ENCODE measurements around the gene LEMD3.

Gene LEMD3

GRCh38 chr12:65170209-65170881 lies 962 bp downstream of the LEMD3 start:
- DNase-seq = peak; percentile 65

- DNase-seq = no peak
These were observed 1.7 kb downstream of the LEMD3 start for GRCh38 chr12:65171073-65171472.

- DNase-seq = no peak
These were observed 2.5 kb downstream of the LEMD3 start for GRCh38 chr12:65171870-65172269.

- DNase-seq = no peak
These were observed 6.0 kb downstream of the LEMD3 start for GRCh38 chr12:65175385-65175784.

GRCh38 chr12:65182012-65182739 lies 12.8 kb downstream of the LEMD3 start:
- no peak for DNase-seq

- DNase-seq = no peak
These were observed 14.9 kb downstream of the LEMD3 start for GRCh38 chr12:65184176-65184857.

- no peak for DNase-seq
These were observed 15.5 kb downstream of the LEMD3 start for GRCh38 chr12:65184858-65185229.

GRCh38 chr12:65187665-65188064 lies 18.3 kb downstream of the LEMD3 start:
- no peak for DNase-seq

GRCh38 chr12:65188179-65188701 lies 18.9 kb downstream of the LEMD3 start:
- DNase-seq = no peak

GRCh38 chr12:65189028-65189718 lies 19.8 kb downstream of the LEMD3 start:
- no peak for DNase-seq

- DNase-seq = no peak
These were observed 23.7 kb downstream of the LEMD3 start for GRCh38 chr12:65192963-65193516.

- no peak for DNase-seq
These were observed 25.6 kb downstream of the LEMD3 start for GRCh38 chr12:65194949-65195348.

- DNase-seq = no peak
These were observed 26.1 kb downstream of the LEMD3 start for GRCh38 chr12:65195387-65196055.

GRCh38 chr12:65196762-65197567 lies 27.6 kb downstream of the LEMD3 start:
- DNase-seq = no peak

- DNase-seq = no peak
These were observed 30.2 kb downstream of the LEMD3 start for GRCh38 chr12:65199604-65200003.

GRCh38 chr12:65200007-65200665 lies 30.8 kb downstream of the LEMD3 start:
- DNase-seq = no peak

GRCh38 chr12:65203376-65203775 lies 34.0 kb downstream of the LEMD3 start:
- DNase-seq = no peak

GRCh38 chr12:65204886-65205525 lies 35.6 kb downstream of the LEMD3 start:
- DNase-seq = no peak

GRCh38 chr12:65205886-65206285 lies 36.5 kb downstream of the LEMD3 start:
- no peak for DNase-seq

- DNase-seq = no peak
These were observed 38.7 kb downstream of the LEMD3 start for GRCh38 chr12:65208125-65208524.
